Gastroesophageal sphincter (tissue), 4 donors: ENCODE data around the gene NR6A1. TPM values are rescaled to one million over a fixed set of nuclear protein-coding genes. Genes with fewer than 3 reads are reported as not detected.

Source experiments
- ATAC-seq: fragments of 150-250 bp; one replicate; pipeline ENCODE4 v1.9.1; 2016; ENCODE audit warnings: mild to moderate bottlenecking, moderate library complexity
- H3K27ac ChIP-seq, 4 donors: fragments of 200-600 bp; sonication (generic) in 3 of 4; 1 replicate in 3 of 4; 2 replicates in 1 of 4; pipeline ENCODE4 v1.5.1; 2016 to 2019
- H3K27me3 ChIP-seq: fragments of 200-600 bp; sonication (generic); one replicate; pipeline ENCODE4 v1.5.1; 2019
- H3K36me3 ChIP-seq, 2 donors: fragments of 200-600 bp; sonication (generic); one replicate each; pipeline ENCODE4 v1.5.1; 2019; ENCODE audit warnings: control low read depth in 1 of 2
- H3K4me1 ChIP-seq, 3 donors: fragments of 200-600 bp; sonication (generic); 1 replicate in 2 of 3; 2 replicates in 1 of 3; pipeline ENCODE4 v1.5.1; 2016 to 2019; ENCODE audit warnings: control low read depth in 2 of 3
- H3K4me3 ChIP-seq, 2 donors: fragments of 200-600 bp; sonication (generic); one replicate each; pipeline ENCODE4 v1.5.1; 2019; ENCODE audit warnings: mild to moderate bottlenecking in 1 of 2, moderate library complexity in 1 of 2
- H3K9me3 ChIP-seq, 3 donors: fragments of 200-600 bp; sonication (generic); one replicate each; pipeline ENCODE4 v1.5.1; 2017 to 2019; ENCODE audit warnings: control low read depth in 2 of 3
- CTCF ChIP-seq, 4 experiments: fragments of 200-600 bp in 2 of 4; fragments of 450-650 bp in 2 of 4; sonication (generic) in 1 of 4; IDR thresholded peaks; one replicate each; pipeline ENCODE4 v1.5.1; 2017 to 2019; ENCODE audit warnings: antibody characterized with exemption in 4 of 4, mild to moderate bottlenecking in 2 of 4, moderate library complexity in 2 of 4
- EP300 ChIP-seq: sonication (generic); formaldehyde crosslinking; IDR thresholded peaks from one replicate; pipeline ENCODE4 v1.6.1; 2017; ENCODE audit warnings: antibody characterized with exemption, mild to moderate bottlenecking
- POLR2A ChIP-seq, 2 donors: fragments of 450-650 bp; IDR thresholded peaks; one replicate each; pipeline ENCODE4 v1.6.1; 2017; ENCODE audit warnings: antibody characterized with exemption in 2 of 2, mild to moderate bottlenecking in 2 of 2, moderate library complexity in 1 of 2
- POLR2AphosphoS5 ChIP-seq: sonication (generic); formaldehyde crosslinking; IDR thresholded peaks from one replicate; pipeline ENCODE4 v1.6.1; 2017; ENCODE audit warnings: antibody characterized with exemption
- WGBS, 2 donors: methylation state at CpG; one replicate each; pipeline ENCODE4 v1.1.5; 2018; ENCODE audit warnings: low coverage in 1 of 2; 5-methylcytosine and 5-hydroxymethylcytosine counted together
- total RNA-seq, 4 donors: library from RNA; depleted of rRNA; stranded (reverse); fragments of >200 nt; gene quantifications; one replicate each; pipeline ENCODE4 v1.1.0, GENCODE V29; 2016

The NR6A1 gene
- total RNA-seq, 4 donors from 2014 or later, result 0.16 to 4.4 (median 0.62) TPM

- Histone ChIP-seq H3K27ac (no peak overlapping the region), H3K4me3 (no peak overlapping the region), H3K4me1 (no peaks in the 10 kb centered on the region), H3K27me3 (no peaks in the 10 kb centered on the region), H3K36me3 (no peaks in the 10 kb centered on the region), H3K9me3 (no peaks in the 10 kb centered on the region)
- no peak for TF ChIP-seq EP300
- no peak for TF ChIP-seq POLR2AphosphoS5
- no peak for TF ChIP-seq POLR2A (IDR thresholded peaks at IDR 0.05)
- no peak for TF ChIP-seq CTCF (IDR thresholded peaks at IDR 0.05)
- ATAC-seq, result no peak
- 83 to 96% methylated on average over 1 to 5 of the region's 5 CpGs for WGBS, 2 donors
Measured at GRCh38 chr9:124666642-124667041, 104.5 kb downstream of the NR6A1 start.

GRCh38 chr9:124665391-124666058, 105.6 kb downstream of the NR6A1 start:
- H3K36me3 ChIP-seq, result no peaks in the 10 kb centered on the region
- H3K4me3 ChIP-seq, result no peak overlapping the region
- no peaks in the 10 kb centered on the region for H3K9me3 ChIP-seq
- ATAC-seq, result no peak
- peaks cover 0 to 6% (median 2%) of the 10 kb centered on the region in 3 donors for H3K4me1 ChIP-seq
- no peaks in the 10 kb centered on the region for H3K27me3 ChIP-seq
- TF ChIP-seq EP300 (no peak), CTCF (IDR thresholded peaks at IDR 0.05) (no peak), POLR2A (IDR thresholded peaks at IDR 0.05) (no peak), POLR2AphosphoS5 (no peak)
- WGBS, 2 donors, result 85 to 96% methylated on average over 3 to 5 of the region's 5 CpGs
- H3K27ac ChIP-seq, result no peak overlapping the region

GRCh38 chr9:124664143-124664542, 107.0 kb downstream of the NR6A1 start:
- H3K4me3 ChIP-seq, result no peak overlapping the region
- no peak for ATAC-seq
- peaks cover 0 to 18% (median 3%) of the 10 kb centered on the region in 3 donors for H3K4me1 ChIP-seq
- no peaks in the 10 kb centered on the region for H3K9me3 ChIP-seq
- no peaks in the 10 kb centered on the region for H3K36me3 ChIP-seq
- H3K27me3 ChIP-seq, result no peaks in the 10 kb centered on the region
- TF ChIP-seq CTCF (IDR thresholded peaks at IDR 0.05), result no peak
- TF ChIP-seq POLR2A (IDR thresholded peaks at IDR 0.05), result no peak
- no peak for TF ChIP-seq POLR2AphosphoS5
- TF ChIP-seq EP300, result no peak
- H3K27ac ChIP-seq, result no peak overlapping the region
- WGBS, 2 donors, result 87 to 91% methylated on average over 2 of the region's 2 CpGs

- no peak for ATAC-seq
- Histone ChIP-seq H3K27me3 (no peaks in the 10 kb centered on the region), H3K36me3 (no peaks in the 10 kb centered on the region), H3K4me1 (peaks cover 0 to 20% (median 3%) of the 10 kb centered on the region in 3 donors), H3K4me3 (no peak overlapping the region), H3K9me3 (no peaks in the 10 kb centered on the region), H3K27ac (no peak overlapping the region)
- no peak for TF ChIP-seq POLR2A (IDR thresholded peaks at IDR 0.05)
- WGBS, 2 donors, result 84 to 90% methylated on average over 5 to 6 of the region's 6 CpGs
Measured at GRCh38 chr9:124663046-124663961, 107.8 kb downstream of the NR6A1 start.

GRCh38 chr9:124662561-124662960, 108.5 kb downstream of the NR6A1 start:
- H3K27me3 ChIP-seq, result no peaks in the 10 kb centered on the region
- H3K9me3 ChIP-seq, result no peaks in the 10 kb centered on the region
- 51 to 80% methylated on average over 2 of the region's 2 CpGs for WGBS, 2 donors
- H3K4me1 ChIP-seq, result peaks cover 0 to 27% (median 3%) of the 10 kb centered on the region in 3 donors
- no peaks in the 10 kb centered on the region for H3K36me3 ChIP-seq
- no peak overlapping the region for H3K4me3 ChIP-seq
- TF ChIP-seq CTCF (IDR thresholded peaks at IDR 0.05) (no peak), EP300 (no peak), POLR2AphosphoS5 (no peak), POLR2A (IDR thresholded peaks at IDR 0.05) (no peak)
- no peak for ATAC-seq
- no peak overlapping the region for H3K27ac ChIP-seq
